ENCODE measurements around the gene NLRP6. TPM values are rescaled to one million over a fixed set of nuclear protein-coding genes. Genes with fewer than 3 reads are reported as not detected.
A peak's percentile ranks its signal among the peaks of the same experiment; 100 is the strongest.
"Not testable (repeated sequence)": the region's sequence is repeated elsewhere in the genome, so short reads cannot be mapped to it uniquely, and the experiment has no call there.

NLRP6 gene
- total RNA-seq, 4 donors from 2014 or later: 0.23 to 1.9 TPM; not detected in 2

DNA sequence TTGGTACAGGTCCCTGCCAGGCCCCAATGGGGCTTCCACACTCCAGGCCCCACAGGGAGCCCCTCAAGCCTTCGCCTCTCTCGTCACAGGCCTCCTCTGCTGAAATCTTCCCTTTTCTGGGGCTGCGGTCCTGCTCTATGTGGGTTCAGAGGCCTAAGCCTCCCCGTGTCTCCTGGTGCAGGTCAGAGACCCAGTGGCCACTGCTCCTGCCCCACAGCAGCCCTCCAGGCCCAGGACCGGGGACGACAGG is 48.3 kb downstream of the NLRP6 start:
- peaks cover 12 to 56% (median 31%) of the 10 kb centered on the region in 3 donors for H3K4me1 ChIP-seq
- ATAC-seq: no peak
- no peak overlapping the region for H3K4me3 ChIP-seq
- no CpG with 5 or more reads among the region's 6 CpGs for WGBS, 2 donors (ENCODE audit: low coverage in 1 of 2)
- H3K36me3 ChIP-seq: no peaks in the 10 kb centered on the region
- no peaks in the 10 kb centered on the region for H3K9me3 ChIP-seq
- no peaks in the 10 kb centered on the region for H3K27me3 ChIP-seq
- peak overlapping the region; percentile 39 to 88 (median 85) for H3K27ac ChIP-seq
- TF ChIP-seq EP300 (IDR thresholded peaks at IDR 0.05) (no peak), POLR2AphosphoS5 (IDR thresholded peaks at IDR 0.05) (no peak), POLR2A (IDR thresholded peaks at IDR 0.05) (no peak)
- TF ChIP-seq, protein P1, sequence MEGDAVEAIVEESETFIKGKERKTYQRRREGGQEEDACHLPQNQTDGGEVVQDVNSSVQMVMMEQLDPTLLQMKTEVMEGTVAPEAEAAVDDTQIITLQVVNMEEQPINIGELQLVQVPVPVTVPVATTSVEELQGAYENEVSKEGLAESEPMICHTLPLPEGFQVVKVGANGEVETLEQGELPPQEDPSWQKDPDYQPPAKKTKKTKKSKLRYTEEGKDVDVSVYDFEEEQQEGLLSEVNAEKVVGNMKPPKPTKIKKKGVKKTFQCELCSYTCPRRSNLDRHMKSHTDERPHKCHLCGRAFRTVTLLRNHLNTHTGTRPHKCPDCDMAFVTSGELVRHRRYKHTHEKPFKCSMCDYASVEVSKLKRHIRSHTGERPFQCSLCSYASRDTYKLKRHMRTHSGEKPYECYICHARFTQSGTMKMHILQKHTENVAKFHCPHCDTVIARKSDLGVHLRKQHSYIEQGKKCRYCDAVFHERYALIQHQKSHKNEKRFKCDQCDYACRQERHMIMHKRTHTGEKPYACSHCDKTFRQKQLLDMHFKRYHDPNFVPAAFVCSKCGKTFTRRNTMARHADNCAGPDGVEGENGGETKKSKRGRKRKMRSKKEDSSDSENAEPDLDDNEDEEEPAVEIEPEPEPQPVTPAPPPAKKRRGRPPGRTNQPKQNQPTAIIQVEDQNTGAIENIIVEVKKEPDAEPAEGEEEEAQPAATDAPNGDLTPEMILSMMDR (IDR thresholded peaks at IDR 0.05): no peak

DNA sequence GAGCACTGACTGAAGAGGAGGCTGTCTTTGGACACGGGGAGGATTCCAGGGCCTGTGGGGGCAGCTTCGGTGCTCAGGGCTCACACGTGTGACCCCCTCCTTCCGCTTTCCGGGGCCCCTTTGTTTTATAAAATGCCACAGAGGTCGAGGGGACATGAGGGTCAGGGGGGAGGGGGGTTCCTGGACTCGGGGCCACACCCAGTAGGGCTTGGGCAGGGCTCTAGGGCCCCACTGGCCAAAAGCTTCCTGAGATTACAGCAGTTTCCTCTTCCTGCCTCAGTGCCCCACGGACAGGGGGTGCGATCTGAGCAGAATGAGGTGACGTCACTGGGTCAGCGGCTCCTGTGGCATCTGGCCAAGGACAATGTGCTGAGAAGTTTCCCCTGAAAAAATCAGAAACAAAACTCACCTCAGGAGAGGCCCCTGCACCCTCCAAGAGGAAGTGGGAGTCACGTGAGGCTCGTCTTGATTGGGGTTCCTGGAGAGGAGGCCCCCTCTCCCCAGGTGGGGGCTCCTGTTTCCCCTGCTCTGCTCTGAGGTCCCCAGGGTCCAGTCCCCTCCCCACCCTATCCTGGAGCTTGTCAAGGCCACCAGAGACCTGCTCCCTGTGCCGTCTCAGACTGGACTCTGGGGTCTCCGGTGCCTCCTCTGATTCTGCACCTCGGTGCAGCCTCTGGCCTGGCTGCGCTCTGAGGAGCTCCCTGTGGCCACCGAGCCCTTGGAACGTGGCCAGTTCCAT is 48.8 kb downstream of the NLRP6 start:
- peak; percentile 84 for ATAC-seq
- Histone ChIP-seq H3K36me3 (no peaks in the 10 kb centered on the region), H3K4me1 (peaks cover 12 to 56% (median 31%) of the 10 kb centered on the region in 3 donors), H3K27me3 (no peaks in the 10 kb centered on the region), H3K27ac (peak overlapping the region; percentile 39 to 88 (median 85)), H3K9me3 (no peaks in the 10 kb centered on the region), H3K4me3 (peak overlapping the region in 1 of 2 donors; percentile 24)
- WGBS, 2 donors (ENCODE audit: low coverage in 1 of 2): 40 to 60% methylated on average over 1 of the region's 19 CpGs
- no peak for TF ChIP-seq EP300 (IDR thresholded peaks at IDR 0.05)
- TF ChIP-seq POLR2AphosphoS5 (IDR thresholded peaks at IDR 0.05): peak; percentile 12

DNA sequence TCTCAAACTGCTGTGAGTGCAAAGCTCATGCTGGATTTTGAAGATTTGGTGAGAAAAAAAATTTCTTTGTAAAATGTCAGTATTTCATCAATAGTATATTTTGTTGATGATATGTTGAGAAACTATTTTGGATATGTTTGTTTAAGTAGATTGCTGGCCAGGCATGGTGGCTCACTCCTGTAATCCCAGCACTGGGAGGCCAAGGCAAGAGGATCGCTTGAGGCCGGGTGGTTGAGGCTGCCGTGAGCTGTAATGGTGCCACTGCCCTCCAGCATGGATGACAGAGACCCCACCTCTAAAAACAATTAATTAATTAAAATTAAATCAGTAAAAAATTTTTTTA is 49.3 kb downstream of the NLRP6 start:
- no peaks in the 10 kb centered on the region for H3K9me3 ChIP-seq
- H3K4me3 ChIP-seq: peak overlapping the region in 1 of 2 donors; percentile 24
- TF ChIP-seq, protein P1 (IDR thresholded peaks at IDR 0.05): no peak
- no peak for TF ChIP-seq POLR2A (IDR thresholded peaks at IDR 0.05)
- TF ChIP-seq POLR2AphosphoS5 (IDR thresholded peaks at IDR 0.05): no peak
- no peak for TF ChIP-seq EP300 (IDR thresholded peaks at IDR 0.05)
- H3K27ac ChIP-seq: peak overlapping the region in 3 of 4 donors; percentile 85 to 88 (median 85)
- 90 to 100% methylated on average over 3 of the region's 3 CpGs for WGBS, 2 donors (ENCODE audit: low coverage in 1 of 2)
- peaks cover 12 to 53% (median 31%) of the 10 kb centered on the region in 3 donors for H3K4me1 ChIP-seq
- no peaks in the 10 kb centered on the region for H3K27me3 ChIP-seq
- H3K36me3 ChIP-seq: no peaks in the 10 kb centered on the region
- no peak for ATAC-seq

DNA sequence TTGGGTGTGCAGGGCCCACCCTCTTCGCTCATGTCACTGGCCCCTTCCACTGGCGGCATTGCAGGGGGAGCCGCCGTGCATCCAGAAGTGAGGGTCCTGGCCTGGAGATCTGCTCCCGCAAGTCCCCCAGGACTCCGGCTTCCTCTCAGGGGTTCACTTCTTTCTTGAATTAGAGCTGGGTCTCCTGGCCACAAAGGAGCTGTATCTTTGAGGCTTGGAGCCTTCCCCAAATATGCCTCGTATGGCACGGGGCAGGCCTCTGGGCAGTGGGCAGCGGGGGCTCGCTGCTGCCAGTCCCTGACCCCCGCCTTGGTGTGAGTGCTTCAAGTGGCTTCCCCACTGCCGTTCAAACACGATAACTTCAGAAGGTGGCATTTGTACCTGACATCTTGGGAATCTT is 49.8 kb downstream of the NLRP6 start:
- Histone ChIP-seq H3K27ac (peak overlapping the region in 3 of 4 donors; percentile 20 to 88 (median 85)), H3K9me3 (no peaks in the 10 kb centered on the region), H3K36me3 (no peaks in the 10 kb centered on the region), H3K27me3 (no peaks in the 10 kb centered on the region), H3K4me3 (no peak overlapping the region), H3K4me1 (peaks cover 12 to 49% (median 31%) of the 10 kb centered on the region in 3 donors)
- TF ChIP-seq EP300 (IDR thresholded peaks at IDR 0.05) (no peak), POLR2A (IDR thresholded peaks at IDR 0.05) (no peak), POLR2AphosphoS5 (IDR thresholded peaks at IDR 0.05) (no peak)
- TF ChIP-seq, protein P1 (IDR thresholded peaks at IDR 0.05): no peak
- no peak for ATAC-seq
- 91 to 92% methylated on average over 9 to 10 of the region's 13 CpGs for WGBS, 2 donors (ENCODE audit: low coverage in 1 of 2)

DNA sequence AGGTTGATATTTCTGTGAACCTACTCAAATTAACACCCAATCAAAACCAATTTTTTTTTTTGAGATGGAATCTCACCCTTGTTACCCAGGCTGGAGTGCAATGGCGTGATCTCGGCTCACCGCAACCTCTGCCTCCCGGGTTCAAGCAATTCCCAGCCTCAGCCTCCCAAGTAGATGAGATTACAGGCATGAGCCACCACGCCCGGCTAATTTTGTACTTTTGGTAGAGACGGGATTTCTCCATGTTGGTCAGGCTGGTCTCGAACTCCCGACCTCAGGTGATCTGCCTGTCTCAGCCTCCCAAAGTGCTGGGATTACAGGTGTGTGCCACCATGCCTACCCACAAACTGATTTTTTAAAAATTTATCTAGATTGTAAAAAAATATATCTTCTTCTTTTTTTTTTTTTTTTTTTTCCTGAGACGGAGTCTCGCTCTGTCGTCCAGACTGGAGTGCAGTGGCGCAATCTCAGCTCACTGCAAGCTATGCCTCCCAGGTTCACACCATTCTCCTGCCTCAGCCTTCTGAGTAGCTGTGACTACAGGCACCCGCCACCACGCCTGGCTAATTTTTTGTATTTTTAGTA is 50.4 kb downstream of the NLRP6 start:
- not testable (repeated sequence) for H3K36me3 ChIP-seq, H3K9me3 ChIP-seq, H3K27me3 ChIP-seq, H3K4me3 ChIP-seq, ATAC-seq
- 92 to 95% methylated on average over 2 to 15 of the region's 15 CpGs for WGBS, 2 donors (ENCODE audit: low coverage in 1 of 2)
- peaks cover 12 to 45% (median 31%) of the 10 kb centered on the region in 3 donors for H3K4me1 ChIP-seq
- peak overlapping the region in 2 of 4 donors; percentile 20 to 88 for H3K27ac ChIP-seq

DNA sequence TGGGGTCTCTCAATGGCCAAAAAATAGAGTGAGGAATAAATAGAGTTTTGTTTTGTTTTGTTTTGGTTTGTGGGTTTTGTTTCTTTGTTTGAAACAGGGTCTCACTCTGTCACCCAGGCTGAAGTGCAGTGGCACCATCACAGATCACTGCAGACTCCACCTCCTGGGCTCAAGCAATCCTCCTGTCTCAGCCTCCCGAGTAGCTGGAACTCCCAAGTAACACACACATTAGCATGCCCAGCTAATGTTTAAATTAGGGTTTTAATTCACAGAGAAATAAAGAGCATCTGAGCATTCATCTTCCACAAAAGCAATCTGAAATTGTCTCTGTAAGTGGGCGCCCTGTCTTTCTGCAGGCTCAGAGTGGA is 51.7 kb downstream of the NLRP6 start:
- no peaks in the 10 kb centered on the region for H3K9me3 ChIP-seq
- H3K36me3 ChIP-seq: no peaks in the 10 kb centered on the region
- no peak overlapping the region for H3K4me3 ChIP-seq
- no peaks in the 10 kb centered on the region for H3K27me3 ChIP-seq
- no peak overlapping the region for H3K27ac ChIP-seq
- TF ChIP-seq EP300 (IDR thresholded peaks at IDR 0.05) (no peak), POLR2AphosphoS5 (IDR thresholded peaks at IDR 0.05) (no peak), POLR2A (IDR thresholded peaks at IDR 0.05) (no peak)
- TF ChIP-seq, protein P1 (IDR thresholded peaks at IDR 0.05): no peak
- ATAC-seq: no peak
- WGBS, 2 donors (ENCODE audit: low coverage in 1 of 2): 67 to 92% methylated on average over 1 to 2 of the region's 2 CpGs
- peaks cover 8 to 36% (median 26%) of the 10 kb centered on the region in 3 donors for H3K4me1 ChIP-seq

Measured in gastroesophageal sphincter (tissue), 4 donors.